K562 (cell line): ENCODE measurements around the gene USP49. TPM values are rescaled to one million over a fixed set of nuclear protein-coding genes. Genes with fewer than 3 reads are reported as not detected.
A peak's percentile ranks its signal among the peaks of the same experiment; 100 is the strongest.

Experiments used
- ATAC-seq: fragments of 200-7000 bp; cut with Tn5 transposase; 3 replicates; pipeline ENCODE4 v1.9.1; 2020; ENCODE audit warnings: moderate library complexity
- BruUV-seq: library from RNA; stranded (reverse); fragments of 400-500 nt; replicated peaks from 2 replicates; lab custom pipeline; 2021; lab: Mats Ljungman, UMichigan
- CTCF ChIA-PET: fragments of 300-600 bp; formaldehyde crosslinking; extraction: SDS; loops from one replicate; lab custom pipeline; 2021; ENCODE audit warnings: low intra/inter-chr PET ratio; lab: Yijun Ruan, JAX
- POLR2A ChIA-PET: fragments of 300-600, 350-650 bp; sonication (Branson Sonifier 250); formaldehyde crosslinking; extraction: SDS; loops from one replicate; lab custom pipeline; 2021; ENCODE audit warnings: antibody characterized with exemption, inconsistent platforms; lab: Yijun Ruan, JAX
- DNase-seq, 4 experiments: peaks; one replicate each; pipeline versions ENCODE4 v3.0.0 to v3.0.0-alpha.2; 2011 to 2018; ENCODE audit warnings: low spot score in 3 of 4, mixed read lengths in 3 of 4; ENCODE audit errors: extremely low read depth in 1 of 4
- FAIRE-seq: peaks from 2 replicates; lab custom pipeline; 2011; peaks lifted over from hg19 to GRCh38; lab: Jason Lieb, UNC
- H2AFZ ChIP-seq: 2 replicates; pipeline ENCODE4 v1.6.0; 2011; ENCODE audit warnings: low read depth, low read length, control low read depth, inconsistent platforms
- H3K27ac ChIP-seq: fragments of 200-600 bp; 3 replicates; pipeline ENCODE4 v1.8.0; 2011; ENCODE audit warnings: low read depth, mild to moderate bottlenecking, control low read depth, inconsistent platforms, low read length, moderate library complexity, mixed read lengths; ENCODE audit errors: extremely low read depth
- H3K27me3 ChIP-seq, 2 experiments: fragments of 300-600 bp in 1 of 2; 2 replicates in 1 of 2; 3 replicates in 1 of 2; pipeline versions ENCODE4 v1.6.0 to v1.8.0; 2011; ENCODE audit warnings: inconsistent platforms in 2 of 2, low read length in 2 of 2, mild to moderate bottlenecking in 1 of 2, mixed read lengths in 1 of 2, moderate library complexity in 1 of 2; ENCODE audit not compliant: control insufficient read depth in 2 of 2, insufficient read depth in 2 of 2
- H3K36me3 ChIP-seq: fragments of 300-600 bp; 3 replicates; pipeline ENCODE4 v1.8.0; 2011; ENCODE audit warnings: mild to moderate bottlenecking, low read length, inconsistent platforms; ENCODE audit not compliant: control insufficient read depth, insufficient read depth
- H3K4me1 ChIP-seq, 2 experiments: fragments of 200-600 bp in 1 of 2; replicated peaks in 1 of 2; 2 replicates in 1 of 2; 3 replicates in 1 of 2; pipeline versions ENCODE4 v1.5.1 to v1.8.0; 2011; ENCODE audit warnings: inconsistent platforms in 2 of 2, low read length in 2 of 2, mild to moderate bottlenecking in 1 of 2, mixed read lengths in 1 of 2, moderate library complexity in 1 of 2; ENCODE audit not compliant: control insufficient read depth in 2 of 2, insufficient read depth in 2 of 2
- H3K4me2 ChIP-seq: 2 replicates; pipeline ENCODE4 v1.6.1; 2011; ENCODE audit warnings: low read length, control low read depth, inconsistent platforms, mixed read lengths; ENCODE audit not compliant: insufficient read depth
- H3K4me3 ChIP-seq: fragments of 200-600 bp; sonication (generic), shearing (Covaris generic); 2 replicates; pipeline ENCODE4 v1.5.1; 2016; ENCODE audit warnings: control low read depth, inconsistent platforms
- H3K79me2 ChIP-seq: fragments of 200-600 bp; 3 replicates; pipeline ENCODE4 v1.8.0; 2011; ENCODE audit warnings: low read length, inconsistent platforms; ENCODE audit not compliant: control insufficient read depth, insufficient read depth
- H3K9ac ChIP-seq, 2 experiments: 2 replicates each; pipeline versions ENCODE4 v1.6.0 to v1.6.1; 2011; ENCODE audit warnings: low read depth in 2 of 2, low read length in 2 of 2, control low read depth in 1 of 2, inconsistent platforms in 1 of 2, mild to moderate bottlenecking in 1 of 2, mixed read lengths in 1 of 2; ENCODE audit not compliant: insufficient read depth in 1 of 2
- H3K9me1 ChIP-seq: one replicate; pipeline ENCODE4 v1.6.0; 2011; ENCODE audit warnings: inconsistent platforms, mild to moderate bottlenecking, low read length, moderate library complexity; ENCODE audit not compliant: control insufficient read depth, insufficient read depth
- H3K9me3 ChIP-seq: replicated peaks from 2 replicates; pipeline ENCODE4 v1.5.1; 2011; ENCODE audit warnings: low read depth, low read length, inconsistent platforms; ENCODE audit not compliant: control insufficient read depth, insufficient read depth
- H4K20me1 ChIP-seq: replicated peaks from 2 replicates; pipeline ENCODE4 v1.6.1; 2011; ENCODE audit warnings: low read length, inconsistent platforms, mixed read lengths; ENCODE audit not compliant: control insufficient read depth, insufficient read depth
- BDP1 ChIP-seq: IDR thresholded peaks from 3 replicates; pipeline ENCODE4 v1.6.1; 2011; ENCODE audit not compliant: insufficient read length, insufficient read depth
- CHD4 ChIP-seq: fragments of 200-600 bp; sonication (generic); IDR thresholded peaks from 3 replicates; pipeline ENCODE4 v1.6.1; 2012; ENCODE audit warnings: low read depth, mild to moderate bottlenecking, mixed read lengths, low read length, inconsistent platforms; ENCODE audit not compliant: insufficient read depth, insufficient replicate concordance, poor library complexity, severe bottlenecking
- ILK ChIP-seq: fragments of 450-650 bp; IDR thresholded peaks from 2 replicates; pipeline ENCODE4 v1.6.1; 2016; ENCODE audit warnings: missing genetic modification characterization, low read depth, mild to moderate bottlenecking, missing compliant biosample characterization, moderate library complexity, borderline replicate concordance
- MYBL2 ChIP-seq, 2 experiments: fragments of 450-650 bp in 1 of 2; sonication (generic) in 1 of 2; formaldehyde crosslinking in 1 of 2; IDR thresholded peaks; 2 replicates each; pipeline versions ENCODE4 v1.6.1 to v1.8.1; 2017 to 2022; ENCODE audit warnings: borderline replicate concordance in 1 of 2, inconsistent platforms in 1 of 2, low read depth in 1 of 2, mild to moderate bottlenecking in 1 of 2, missing genetic modification reagents in 1 of 2, moderate library complexity in 1 of 2
- NONO ChIP-seq, 2 experiments: fragments of 200-400 bp in 1 of 2; fragments of 450-650 bp in 1 of 2; formaldehyde crosslinking in 1 of 2; IDR thresholded peaks; 2 replicates each; pipeline ENCODE4 v1.6.1; 2017; ENCODE audit warnings: low read depth in 2 of 2, mild to moderate bottlenecking in 2 of 2, moderate library complexity in 2 of 2, low read length in 1 of 2
- NR2C2 ChIP-seq, 2 experiments: fragments of 200-800 bp in 1 of 2; sonication (Bioruptor generic) in 1 of 2; sonication (generic) in 1 of 2; formaldehyde crosslinking in 1 of 2; IDR thresholded peaks; 2 replicates each; pipeline versions ENCODE4 v1.6.1 to v1.8.0; 2016 to 2022; ENCODE audit warnings: mild to moderate bottlenecking in 1 of 2, missing compliant biosample characterization in 1 of 2, missing genetic modification characterization in 1 of 2, missing genetic modification reagents in 1 of 2
- SIX5 ChIP-seq, 2 experiments: IDR thresholded peaks; 2 replicates each; pipeline ENCODE4 v1.6.1; 2011; ENCODE audit warnings: low read length in 2 of 2, borderline replicate concordance in 1 of 2, low read depth in 1 of 2, mild to moderate bottlenecking in 1 of 2, moderate library complexity in 1 of 2; ENCODE audit not compliant: insufficient read depth in 1 of 2
- WGBS: fragments of 100-300 bp; shearing (Covaris generic); methylation state at CpG from one replicate; pipeline ENCODE4 v1.1.6; 2016; ENCODE audit warnings: low coverage, mixed read lengths; ENCODE audit not compliant: insufficient coverage; ENCODE audit errors: missing lambda C conversion rate; 5-methylcytosine and 5-hydroxymethylcytosine counted together
- in situ Hi-C: fragments of 300-500 bp; cut with MboI; formaldehyde crosslinking; loops from 4 replicates; pipeline ENCODE4 v1.15.0; 2018; ENCODE audit warnings: inconsistent platforms, mixed read lengths
- intact Hi-C: fragments of 100-400 bp; cut with micrococcal nuclease; formaldehyde crosslinking; loops from 2 replicates; pipeline ENCODE4 v1.14.2; 2022
- polyA plus RNA-seq, 8 experiments: library from polyadenylated mRNA; depleted of rRNA in 4 of 8; stranded (reverse) in 5 of 8; unstranded in 3 of 8; fragments of >200 nt; fragmentation: Nextera tagmentation in 2 of 8; fragmentation: Illumina TruSeq in 1 of 8; extraction: Ambion mirVana in 2 of 8; extraction: Trizol in 1 of 8; gene quantifications; 2 replicates each; pipeline versions ENCODE4 v1.2.1 to v1.2.3, GENCODE V29; 2011 to 2014; ENCODE audit warnings: inconsistent platforms in 1 of 8, missing spikeins in 1 of 8
- total RNA-seq, 7 experiments: library from RNA; depleted of rRNA in 6 of 7; stranded (reverse); fragments of >200 nt in 6 of 7; fragmentation: Illumina TruSeq in 2 of 7; extraction: Trizol in 2 of 7; gene quantifications; 2 replicates each; pipeline versions ENCODE4 v1.2.1 to v1.2.3, GENCODE V29; 2011 to 2021; ENCODE audit warnings: low replicate concordance in 1 of 7
- TF ChIP-seq, protein P1 (sequence below): fragments of 150-350 bp; conservative IDR thresholded peaks from 2 replicates; pipeline ENCODE4 v1.6.1; 2014; ENCODE audit warnings: low read length
- TF ChIP-seq, protein P2 (sequence below): fragments of 150-350 bp; IDR thresholded peaks from 2 replicates; pipeline ENCODE4 v1.6.1; 2014; ENCODE audit warnings: low read depth, mild to moderate bottlenecking, low read length, borderline replicate concordance
- TF ChIP-seq, protein P3 (sequence below): IDR thresholded peaks from 2 replicates; pipeline ENCODE4 v1.6.1; 2014; ENCODE audit warnings: antibody characterized with exemption
- TF ChIP-seq, protein P4 (sequence below): fragments of 450-650 bp; IDR thresholded peaks from 2 replicates; pipeline ENCODE4 v1.6.1; 2016

The USP49 gene
- total and polyA plus RNA-seq, 9 of the 15 experiments (the other 6 are each of a cell fraction or from before 2014, with no cell fraction given), result 1.0 to 9.9 (median 6.5) TPM

DNA sequence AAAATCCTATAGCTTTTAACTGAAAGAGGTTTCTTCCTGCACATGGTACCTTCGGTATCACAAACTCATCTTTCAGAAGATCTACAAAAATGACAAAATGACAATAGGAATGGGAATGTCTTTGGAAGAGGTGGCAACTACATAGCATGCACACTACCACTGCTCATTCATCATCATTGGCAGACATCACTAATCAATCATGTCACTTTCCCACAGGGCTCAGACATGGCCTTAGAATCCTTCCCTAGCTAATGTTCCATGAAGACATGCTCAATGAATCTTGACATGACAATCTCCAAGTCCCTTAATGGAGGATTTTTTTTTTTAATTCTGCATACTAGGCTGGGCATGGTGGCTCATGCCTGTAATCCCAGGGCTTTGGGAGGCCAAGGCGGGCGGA lies 144.8 kb downstream of the USP49 start:
- no TSS peak for BruUV-seq
- DNase-seq, result no peak
- H3K79me2 ChIP-seq, result no peaks in the 10 kb centered on the region
- no peaks in the 10 kb centered on the region for H3K9me3 ChIP-seq
- H4K20me1 ChIP-seq, result no peaks in the 10 kb centered on the region
- WGBS, result 13% methylated on average over 3 of the region's 3 CpGs
- in situ Hi-C loops (no loop called here), intact Hi-C loops (no loop called here)
- H3K4me3 ChIP-seq, result no peak overlapping the region
- no peak overlapping the region for H3K27ac ChIP-seq
- FAIRE-seq, result no peak
- POLR2A ChIA-PET, result interaction anchor here (0.8 to 1.9 kb wide), 5 partner anchors 17 to 298 kb away, joined by 3 to 8 read pairs (median 4); no protein-coding TSS in a partner anchor
- no peaks in the 10 kb centered on the region for H3K9me1 ChIP-seq
- CTCF ChIA-PET, result no interaction called here
- peaks cover 8 to 14% of the 10 kb centered on the region in 2 experiments; a peak in 4 of 5 replicates for H3K4me1 ChIP-seq
- no peak overlapping the region for H2AFZ ChIP-seq
- no peaks in the 10 kb centered on the region for H3K36me3 ChIP-seq
- no peak overlapping the region for H3K4me2 ChIP-seq
- no peak overlapping the region for H3K9ac ChIP-seq
- no peak for ATAC-seq
- H3K27me3 ChIP-seq, result peaks cover under 1 to 12% of the 10 kb centered on the region in 2 experiments
- TF ChIP-seq MYBL2 (IDR thresholded peaks at IDR 0.05; ENCODE audit: low read depth) (no peak), MYBL2 (CRISPR knock-in tag; IDR thresholded peaks at IDR 0.05; ENCODE audit: borderline replicate concordance) (no peak), BDP1 (no peak), SIX5 (IDR thresholded peaks at IDR 0.05; ENCODE audit: borderline replicate concordance in 1 of 2, insufficient read depth in 1 of 2, low read depth in 1 of 2, low read length in 2 of 2) (no peak), NR2C2 (CRISPR knock-in tag; IDR thresholded peaks at IDR 0.05) (no peak), NR2C2 (tag; IDR thresholded peaks at IDR 0.05) (no peak), ILK (tag) (no peak), NONO (IDR thresholded peaks at IDR 0.05; ENCODE audit: low read depth in 2 of 2, low read length in 1 of 2) (no peak), CHD4 (no peak)
- TF ChIP-seq, protein P1, sequence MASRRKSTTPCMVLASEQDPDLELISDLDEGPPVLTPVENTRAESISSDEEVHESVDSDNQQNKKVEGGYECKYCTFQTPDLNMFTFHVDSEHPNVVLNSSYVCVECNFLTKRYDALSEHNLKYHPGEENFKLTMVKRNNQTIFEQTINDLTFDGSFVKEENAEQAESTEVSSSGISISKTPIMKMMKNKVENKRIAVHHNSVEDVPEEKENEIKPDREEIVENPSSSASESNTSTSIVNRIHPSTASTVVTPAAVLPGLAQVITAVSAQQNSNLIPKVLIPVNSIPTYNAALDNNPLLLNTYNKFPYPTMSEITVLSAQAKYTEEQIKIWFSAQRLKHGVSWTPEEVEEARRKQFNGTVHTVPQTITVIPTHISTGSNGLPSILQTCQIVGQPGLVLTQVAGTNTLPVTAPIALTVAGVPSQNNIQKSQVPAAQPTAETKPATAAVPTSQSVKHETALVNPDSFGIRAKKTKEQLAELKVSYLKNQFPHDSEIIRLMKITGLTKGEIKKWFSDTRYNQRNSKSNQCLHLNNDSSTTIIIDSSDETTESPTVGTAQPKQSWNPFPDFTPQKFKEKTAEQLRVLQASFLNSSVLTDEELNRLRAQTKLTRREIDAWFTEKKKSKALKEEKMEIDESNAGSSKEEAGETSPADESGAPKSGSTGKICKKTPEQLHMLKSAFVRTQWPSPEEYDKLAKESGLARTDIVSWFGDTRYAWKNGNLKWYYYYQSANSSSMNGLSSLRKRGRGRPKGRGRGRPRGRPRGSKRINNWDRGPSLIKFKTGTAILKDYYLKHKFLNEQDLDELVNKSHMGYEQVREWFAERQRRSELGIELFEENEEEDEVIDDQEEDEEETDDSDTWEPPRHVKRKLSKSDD, result no peak
- TF ChIP-seq, protein P2, sequence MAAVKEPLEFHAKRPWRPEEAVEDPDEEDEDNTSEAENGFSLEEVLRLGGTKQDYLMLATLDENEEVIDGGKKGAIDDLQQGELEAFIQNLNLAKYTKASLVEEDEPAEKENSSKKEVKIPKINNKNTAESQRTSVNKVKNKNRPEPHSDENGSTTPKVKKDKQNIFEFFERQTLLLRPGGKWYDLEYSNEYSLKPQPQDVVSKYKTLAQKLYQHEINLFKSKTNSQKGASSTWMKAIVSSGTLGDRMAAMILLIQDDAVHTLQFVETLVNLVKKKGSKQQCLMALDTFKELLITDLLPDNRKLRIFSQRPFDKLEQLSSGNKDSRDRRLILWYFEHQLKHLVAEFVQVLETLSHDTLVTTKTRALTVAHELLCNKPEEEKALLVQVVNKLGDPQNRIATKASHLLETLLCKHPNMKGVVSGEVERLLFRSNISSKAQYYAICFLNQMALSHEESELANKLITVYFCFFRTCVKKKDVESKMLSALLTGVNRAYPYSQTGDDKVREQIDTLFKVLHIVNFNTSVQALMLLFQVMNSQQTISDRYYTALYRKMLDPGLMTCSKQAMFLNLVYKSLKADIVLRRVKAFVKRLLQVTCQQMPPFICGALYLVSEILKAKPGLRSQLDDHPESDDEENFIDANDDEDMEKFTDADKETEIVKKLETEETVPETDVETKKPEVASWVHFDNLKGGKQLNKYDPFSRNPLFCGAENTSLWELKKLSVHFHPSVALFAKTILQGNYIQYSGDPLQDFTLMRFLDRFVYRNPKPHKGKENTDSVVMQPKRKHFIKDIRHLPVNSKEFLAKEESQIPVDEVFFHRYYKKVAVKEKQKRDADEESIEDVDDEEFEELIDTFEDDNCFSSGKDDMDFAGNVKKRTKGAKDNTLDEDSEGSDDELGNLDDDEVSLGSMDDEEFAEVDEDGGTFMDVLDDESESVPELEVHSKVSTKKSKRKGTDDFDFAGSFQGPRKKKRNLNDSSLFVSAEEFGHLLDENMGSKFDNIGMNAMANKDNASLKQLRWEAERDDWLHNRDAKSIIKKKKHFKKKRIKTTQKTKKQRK, result no peak
- TF ChIP-seq, protein P3, sequence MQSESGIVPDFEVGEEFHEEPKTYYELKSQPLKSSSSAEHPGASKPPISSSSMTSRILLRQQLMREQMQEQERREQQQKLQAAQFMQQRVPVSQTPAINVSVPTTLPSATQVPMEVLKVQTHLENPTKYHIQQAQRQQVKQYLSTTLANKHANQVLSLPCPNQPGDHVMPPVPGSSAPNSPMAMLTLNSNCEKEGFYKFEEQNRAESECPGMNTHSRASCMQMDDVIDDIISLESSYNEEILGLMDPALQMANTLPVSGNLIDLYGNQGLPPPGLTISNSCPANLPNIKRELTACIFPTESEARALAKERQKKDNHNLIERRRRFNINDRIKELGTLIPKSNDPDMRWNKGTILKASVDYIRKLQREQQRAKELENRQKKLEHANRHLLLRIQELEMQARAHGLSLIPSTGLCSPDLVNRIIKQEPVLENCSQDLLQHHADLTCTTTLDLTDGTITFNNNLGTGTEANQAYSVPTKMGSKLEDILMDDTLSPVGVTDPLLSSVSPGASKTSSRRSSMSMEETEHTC, result no peak
- TF ChIP-seq, protein P4, sequence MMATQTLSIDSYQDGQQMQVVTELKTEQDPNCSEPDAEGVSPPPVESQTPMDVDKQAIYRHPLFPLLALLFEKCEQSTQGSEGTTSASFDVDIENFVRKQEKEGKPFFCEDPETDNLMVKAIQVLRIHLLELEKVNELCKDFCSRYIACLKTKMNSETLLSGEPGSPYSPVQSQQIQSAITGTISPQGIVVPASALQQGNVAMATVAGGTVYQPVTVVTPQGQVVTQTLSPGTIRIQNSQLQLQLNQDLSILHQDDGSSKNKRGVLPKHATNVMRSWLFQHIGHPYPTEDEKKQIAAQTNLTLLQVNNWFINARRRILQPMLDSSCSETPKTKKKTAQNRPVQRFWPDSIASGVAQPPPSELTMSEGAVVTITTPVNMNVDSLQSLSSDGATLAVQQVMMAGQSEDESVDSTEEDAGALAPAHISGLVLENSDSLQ, result 0 out of 2 replicates have a peak, but pooled peaks have one; percentile 13
